ENCODE results near the gene SOS1. TPM values are rescaled to one million over a fixed set of nuclear protein-coding genes. Genes with fewer than 3 reads are reported as not detected.

Gene SOS1
- total RNA-seq, 1 donor from 2014 or later: 273 TPM

DNA sequence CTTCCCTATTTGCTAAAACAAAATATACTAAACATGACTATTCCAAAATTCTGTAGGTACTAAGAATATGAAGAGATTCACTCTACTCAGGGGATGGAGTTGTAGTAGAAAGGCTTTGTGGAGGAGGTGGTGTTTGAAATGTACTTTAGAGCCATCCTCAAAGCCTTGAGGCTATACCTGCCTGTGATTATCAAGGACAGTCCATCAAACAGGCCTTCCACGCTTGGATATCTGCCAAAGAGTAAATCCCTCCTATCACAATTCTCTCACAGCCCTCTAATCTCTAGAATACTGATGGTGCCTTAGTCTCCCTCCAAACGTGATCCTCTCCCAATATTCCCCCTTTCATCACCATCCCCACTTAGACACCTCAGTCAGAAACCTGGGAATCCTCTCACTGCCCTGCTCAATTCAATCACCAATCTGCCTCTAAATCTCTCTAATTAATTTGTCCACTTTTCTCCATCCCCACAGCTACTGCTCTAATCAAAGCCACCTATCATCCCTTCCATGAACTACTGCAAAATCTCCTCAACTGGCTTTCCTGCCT is 13.1 kb downstream of the SOS1 start:
- intact Hi-C loops (cut with micrococcal nuclease): no loop called here

DNA sequence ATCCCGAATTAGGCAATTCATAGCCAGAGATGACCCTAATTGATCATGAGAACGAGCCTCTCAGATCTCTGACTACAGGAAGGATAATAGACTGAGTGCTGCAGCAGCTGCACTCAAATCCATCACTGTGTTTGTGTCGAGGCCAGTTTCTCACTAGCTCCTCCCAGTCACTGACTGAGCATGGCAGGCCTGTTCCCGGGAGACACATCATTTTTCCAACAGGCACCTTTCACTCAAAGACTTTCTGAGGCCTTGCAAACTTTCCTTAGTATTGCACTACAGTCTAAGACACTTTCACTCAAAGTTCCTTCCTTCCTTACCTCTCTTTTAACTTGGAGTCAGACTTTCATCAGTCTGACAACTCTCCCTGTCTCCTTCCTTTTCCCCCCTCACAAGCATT is 13.7 kb downstream of the SOS1 start:
- intact Hi-C loops (cut with micrococcal nuclease): no loop called here

GRCh38 chr2:39099870-39100728 is 20.8 kb downstream of the SOS1 start:
- intact Hi-C loops (cut with micrococcal nuclease): loop anchor here (5.0 kb wide), 1 partner anchor 38 kb away; no protein-coding TSS in a partner anchor

GRCh38 chr2:39099310-39099869 is 21.5 kb downstream of the SOS1 start:
- intact Hi-C loops (cut with micrococcal nuclease): no loop called here

DNA sequence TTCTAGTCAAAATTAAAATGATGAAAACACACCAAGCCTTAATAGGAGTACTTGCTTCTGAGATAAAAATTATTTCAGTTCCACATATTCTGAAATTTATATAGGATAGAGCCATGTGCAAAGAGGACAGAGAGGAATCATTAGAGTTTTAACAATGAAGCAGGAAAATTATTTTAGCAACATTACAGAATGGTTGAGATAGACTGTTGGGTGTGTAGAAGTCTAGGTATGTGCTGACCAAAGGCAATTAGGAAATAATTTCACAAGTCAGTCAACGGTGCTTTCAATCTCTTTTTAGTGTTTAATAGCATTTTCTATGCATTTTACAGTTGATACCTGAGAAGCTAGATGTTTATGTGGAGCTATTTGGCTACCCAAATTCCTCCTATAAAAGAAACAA is 25.2 kb downstream of the SOS1 start:
- intact Hi-C loops (cut with micrococcal nuclease): no loop called here

GRCh38 chr2:39094717-39095363 is 26.0 kb downstream of the SOS1 start:
- intact Hi-C loops (cut with micrococcal nuclease): no loop called here

DNA sequence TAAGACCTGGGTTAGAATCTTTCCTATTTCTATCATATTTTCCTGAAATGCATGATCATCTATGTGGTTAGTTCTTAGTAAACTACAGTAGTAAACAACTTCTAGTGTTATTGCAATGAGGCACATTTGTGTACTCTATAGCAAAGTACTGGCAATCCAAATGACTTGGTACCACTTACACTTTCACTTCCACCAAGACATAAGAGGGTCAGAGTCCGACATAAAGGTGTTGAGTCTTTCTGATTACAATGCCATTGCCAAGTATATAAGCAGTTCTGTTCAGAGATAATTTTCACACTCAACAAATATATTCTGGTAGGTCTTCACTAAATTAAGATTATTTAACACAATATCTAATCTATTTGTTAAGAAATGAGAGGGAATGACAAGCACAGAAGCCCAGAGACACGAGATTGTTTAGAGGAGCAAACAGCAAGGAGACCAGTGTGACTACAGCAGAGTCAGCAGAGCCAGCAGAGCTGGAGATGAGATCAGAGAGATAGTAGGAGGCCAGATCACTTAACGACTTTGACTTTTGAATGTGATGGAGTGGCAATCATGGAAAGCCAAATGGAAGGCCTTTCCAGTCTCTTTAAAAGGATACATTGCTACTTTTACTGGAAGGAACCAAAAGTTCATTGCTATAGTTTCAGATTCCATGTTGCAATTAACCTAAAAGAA is 27.5 kb downstream of the SOS1 start:
- intact Hi-C loops (cut with micrococcal nuclease): loop anchor here (2.0 kb wide), 1 partner anchor 25 kb away; no protein-coding TSS in a partner anchor

- intact Hi-C loops (cut with micrococcal nuclease): no loop called here
These were observed 29.3 kb downstream of the SOS1 start for GRCh38 chr2:39091543-39091942.

DNA sequence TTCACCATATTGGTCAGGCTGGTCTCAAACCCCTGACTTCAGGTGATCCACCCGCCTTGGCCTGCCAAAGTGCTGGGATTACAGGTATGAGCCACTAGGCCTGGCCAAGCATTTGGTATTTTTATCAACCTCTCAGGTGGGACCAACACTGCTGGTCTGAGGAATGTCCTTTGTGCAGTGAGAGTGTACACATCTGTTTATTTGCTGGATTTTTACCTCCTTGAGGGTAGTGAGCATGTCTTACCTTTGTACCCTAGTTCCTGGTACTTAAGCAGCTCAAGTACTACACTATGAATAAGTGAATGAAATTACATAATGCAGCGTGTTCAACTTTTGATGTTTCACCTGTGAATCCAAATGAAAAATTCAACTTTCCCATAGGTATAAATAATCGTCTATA is 29.8 kb downstream of the SOS1 start:
- intact Hi-C loops (cut with micrococcal nuclease): no loop called here

DNA sequence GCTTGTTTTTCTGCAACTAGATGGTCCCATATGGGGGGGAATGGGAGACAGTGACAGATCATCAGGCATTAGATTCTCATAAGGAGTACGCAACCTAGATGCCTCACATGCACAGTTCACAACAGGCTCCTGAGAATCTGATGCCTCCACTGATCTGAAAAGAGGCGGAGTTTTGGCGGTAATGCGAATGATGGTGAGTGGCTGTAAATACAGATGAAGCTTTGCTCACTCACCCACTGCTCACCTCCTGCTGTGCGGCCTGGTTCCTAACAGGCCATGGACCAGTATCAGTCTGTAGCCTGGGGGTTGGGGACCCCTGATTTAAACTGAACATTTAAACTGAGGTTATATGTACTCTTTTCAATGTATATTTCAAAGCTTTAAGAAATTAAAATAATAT is 40.7 kb downstream of the SOS1 start:
- intact Hi-C loops (cut with micrococcal nuclease): no loop called here

DNA sequence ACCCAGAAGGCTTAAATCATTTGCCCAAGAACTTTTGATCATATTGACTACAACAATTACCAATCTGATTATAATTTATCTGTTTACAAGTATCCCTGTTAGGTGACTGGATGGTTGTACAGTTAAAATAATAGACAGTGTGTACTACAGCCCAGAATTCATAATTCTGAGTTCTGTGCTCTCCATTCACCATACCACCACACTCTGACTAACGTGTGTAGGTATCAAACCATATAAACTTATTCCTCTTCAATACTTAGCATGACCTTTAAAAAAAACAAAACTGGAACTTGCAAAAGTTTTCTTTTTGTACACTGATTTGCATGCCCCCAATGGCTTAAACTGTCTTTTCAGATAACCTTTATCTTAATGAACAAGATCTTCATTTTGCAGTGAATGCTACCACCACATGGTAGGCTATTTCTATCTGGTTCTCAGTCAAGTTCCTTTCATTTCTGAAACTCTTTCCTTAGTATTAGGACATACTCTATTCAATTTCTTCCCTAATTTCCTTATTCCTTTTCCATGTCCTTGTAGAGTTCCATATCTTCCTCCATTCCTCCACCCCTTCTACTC is 50.9 kb downstream of the SOS1 start:
- intact Hi-C loops (cut with micrococcal nuclease): no loop called here

DNA sequence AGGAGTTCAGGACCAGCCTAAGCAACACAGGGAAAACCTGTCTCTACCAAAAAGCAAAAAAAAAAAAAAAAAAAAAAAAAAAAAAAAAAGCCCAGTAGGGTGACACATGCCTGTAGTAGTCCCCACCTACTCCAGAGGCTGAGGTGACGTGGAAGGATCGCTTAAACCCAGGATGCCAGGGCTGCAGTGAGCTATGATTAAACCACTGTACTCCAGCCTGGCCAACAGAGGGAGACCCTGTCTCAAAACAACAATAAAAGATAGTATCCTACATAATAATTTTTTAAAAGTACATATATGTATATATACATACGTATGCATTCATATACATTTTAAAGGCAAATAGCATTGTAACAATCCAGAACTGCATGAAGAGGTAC is 51.7 kb downstream of the SOS1 start:
- intact Hi-C loops (cut with micrococcal nuclease): no loop called here

DNA sequence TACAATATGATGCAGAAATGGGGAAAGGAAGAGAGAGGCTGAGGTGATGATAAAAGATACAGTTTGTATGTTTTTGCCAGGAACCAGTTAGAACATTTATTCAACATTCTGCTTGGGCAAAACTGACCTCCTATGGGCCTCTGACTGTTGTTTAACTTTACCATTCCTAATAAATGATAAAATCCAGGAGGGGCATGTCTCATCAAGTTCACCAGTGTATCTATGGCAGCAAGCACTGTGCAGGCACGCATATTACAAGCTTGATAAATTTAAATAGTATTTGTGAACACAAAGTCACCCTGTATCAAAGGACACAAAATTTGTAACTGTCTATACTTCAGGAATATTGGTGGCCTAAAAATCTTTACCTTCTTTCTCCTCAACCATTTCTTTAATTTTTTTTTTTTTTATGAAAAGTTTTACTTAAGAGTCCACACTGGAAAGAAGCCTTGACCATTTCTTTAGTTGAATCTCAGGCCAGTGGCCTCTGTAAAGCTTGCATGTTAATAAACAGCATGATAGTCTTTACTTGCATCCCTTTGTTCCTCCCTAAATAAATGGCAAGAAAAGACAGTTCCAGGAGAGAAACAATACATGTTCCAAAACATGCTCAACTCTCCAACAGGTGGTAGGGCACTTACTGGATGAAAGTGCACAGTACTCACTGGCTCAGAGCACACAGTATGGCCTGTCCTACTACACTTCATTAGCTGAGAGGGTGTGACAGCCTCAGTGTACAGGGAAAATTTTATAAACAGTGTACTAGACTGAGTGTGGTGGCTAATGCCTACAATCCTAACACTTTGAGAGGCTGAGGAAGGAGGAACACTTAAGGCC is 52.3 kb downstream of the SOS1 start:
- intact Hi-C loops (cut with micrococcal nuclease): no loop called here

GRCh38 chr2:39065616-39066015 is 55.2 kb downstream of the SOS1 start:
- intact Hi-C loops (cut with micrococcal nuclease): no loop called here

DNA sequence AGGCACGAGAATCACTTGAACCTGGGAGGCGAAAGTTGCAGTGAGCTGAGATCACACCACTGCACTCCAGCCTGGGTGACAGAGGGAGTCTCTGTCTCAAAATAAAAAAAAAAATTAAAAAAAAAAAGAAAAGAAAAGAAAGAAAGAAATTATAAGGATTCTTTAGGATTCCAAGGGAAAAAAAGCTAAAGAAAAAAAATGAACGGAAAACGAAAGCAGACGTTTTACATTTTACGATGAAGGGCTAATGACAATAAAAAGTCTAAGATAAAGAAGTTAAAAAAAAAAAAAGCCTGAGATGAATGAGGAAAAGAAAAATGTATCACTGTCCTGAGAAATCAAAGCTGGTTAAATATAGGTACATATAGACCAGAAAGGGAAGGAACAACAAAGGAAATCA is 58.5 kb downstream of the SOS1 start:
- intact Hi-C loops (cut with micrococcal nuclease): loop anchor here (5.0 kb wide), 2 partner anchors 40 to 115 kb away; no protein-coding TSS in a partner anchor

- intact Hi-C loops (cut with micrococcal nuclease): loop anchor here (5.0 kb wide), 2 partner anchors 41 to 114 kb away; no protein-coding TSS in a partner anchor
These were observed 59.6 kb downstream of the SOS1 start for GRCh38 chr2:39061280-39061679.

DNA sequence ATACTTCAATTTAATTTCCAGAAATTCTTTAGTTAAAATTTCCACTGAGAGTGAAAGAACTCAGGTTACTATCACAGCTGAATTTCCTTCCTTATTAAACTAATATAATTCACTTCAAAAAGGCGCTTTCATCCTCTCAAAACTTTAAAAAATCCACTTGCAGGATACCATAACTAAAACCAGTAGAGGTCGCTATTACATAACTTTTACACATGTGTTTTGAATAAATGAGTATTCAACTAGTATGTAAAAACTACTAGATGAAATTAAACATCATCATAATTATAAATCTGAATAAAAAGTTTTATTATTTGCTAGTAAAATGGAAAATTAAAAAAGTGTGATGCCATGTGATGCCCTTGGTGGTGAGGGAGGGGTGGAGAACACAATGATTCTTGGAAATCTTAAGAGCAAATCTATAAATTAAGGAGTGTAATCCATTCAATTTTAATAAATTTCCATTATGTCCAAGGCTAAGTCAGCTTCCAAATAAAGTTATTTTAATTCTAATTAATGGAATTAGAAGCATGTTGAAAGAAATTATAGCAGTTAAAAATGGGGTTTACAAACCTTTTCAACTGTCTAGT is 61.4 kb downstream of the SOS1 start:
- intact Hi-C loops (cut with micrococcal nuclease): loop anchor here (1.0 to 10.0 kb wide), 3 partner anchors 59 to 169 kb away; no protein-coding TSS in a partner anchor

DNA sequence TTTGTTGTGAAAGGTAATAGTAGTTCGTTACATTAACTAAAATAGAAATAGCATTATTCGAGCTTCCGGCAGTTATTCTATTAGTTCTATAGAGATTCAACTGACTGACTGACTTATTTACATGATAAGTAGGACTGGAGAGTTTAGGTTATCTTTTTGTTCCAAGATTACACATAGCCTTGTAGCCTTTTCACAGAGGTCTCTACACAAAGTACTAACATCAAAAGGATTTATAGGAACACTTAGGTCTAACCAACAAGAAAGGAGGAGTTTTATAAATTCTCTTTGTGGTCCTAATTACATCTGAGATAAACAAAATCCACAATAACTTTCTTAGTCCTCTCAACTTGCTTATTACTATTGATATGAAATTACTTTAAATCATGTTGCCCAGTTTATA is 62.8 kb downstream of the SOS1 start:
- intact Hi-C loops (cut with micrococcal nuclease): loop anchor here (2.0 to 10.0 kb wide), 2 partner anchors 61 to 63 kb away; no protein-coding TSS in a partner anchor

DNA sequence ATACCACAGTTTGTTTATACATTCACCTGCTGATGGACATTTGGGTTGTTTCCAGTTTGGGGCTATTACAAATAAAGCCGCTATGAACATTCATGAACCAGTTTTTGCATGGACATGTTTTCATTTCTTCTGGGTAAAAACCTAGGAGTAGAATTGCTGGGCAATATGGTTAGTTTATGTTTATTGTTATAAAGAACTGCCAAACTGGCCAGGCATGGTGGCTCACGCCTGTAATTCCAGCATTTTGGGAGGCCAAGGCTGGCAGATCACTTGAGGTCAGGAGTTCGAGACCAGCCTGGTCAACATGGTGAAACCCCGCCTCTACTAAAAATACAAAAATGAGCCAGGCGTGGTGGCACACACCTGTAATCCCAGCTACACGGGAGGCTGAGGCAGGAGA is 68.2 kb downstream of the SOS1 start:
- intact Hi-C loops (cut with micrococcal nuclease): loop anchor here (10.0 kb wide), 1 partner anchor 58 kb away; no protein-coding TSS in a partner anchor

Measured in T-helper 2 cell treated with Interferon-gamma antibody and Interleukin-4, amounts not matched to agents 100 ng/mL and 5 ng/mL, for 36 hours (primary cell).